Endodermal cell (in vitro differentiated cells): ENCODE results near the gene CLIP2. TPM values are rescaled to one million over a fixed set of nuclear protein-coding genes. Genes with fewer than 3 reads are reported as not detected.
"Not testable (repeated sequence)": the region's sequence is repeated elsewhere in the genome, so short reads cannot be mapped to it uniquely, and the experiment has no call there.

Experiments
- DNase-seq: peaks from one replicate; pipeline ENCODE4 v3.0.0-alpha.2; 2017
- H3K27ac ChIP-seq: 2 replicates; pipeline ENCODE4 v1.5.1; 2013; ENCODE audit warnings: mild to moderate bottlenecking, low read depth, low read length, moderate library complexity
- H3K27me3 ChIP-seq: 2 replicates; pipeline ENCODE4 v1.6.1; 2013; ENCODE audit warnings: mild to moderate bottlenecking, low read length, moderate library complexity; ENCODE audit not compliant: insufficient read depth, control insufficient read depth, poor library complexity, severe bottlenecking
- H3K36me3 ChIP-seq: 2 replicates; pipeline ENCODE4 v1.7.0; 2013; ENCODE audit warnings: mild to moderate bottlenecking, low read length, moderate library complexity; ENCODE audit not compliant: control insufficient read depth, insufficient read depth
- H3K4me1 ChIP-seq: one replicate; pipeline ENCODE4 v1.7.0; 2013; ENCODE audit warnings: low read length; ENCODE audit not compliant: control insufficient read depth, insufficient read depth
- H3K4me3 ChIP-seq: 2 replicates; pipeline ENCODE4 v1.5.1; 2013; ENCODE audit warnings: mild to moderate bottlenecking, low read length, moderate library complexity
- H3K9ac ChIP-seq: 2 replicates; pipeline ENCODE4 v1.6.1; 2013; ENCODE audit warnings: mild to moderate bottlenecking, low read length, moderate library complexity; ENCODE audit not compliant: poor library complexity, severe bottlenecking; ENCODE audit errors: extremely low read depth
- H3K9me3 ChIP-seq: 2 replicates; pipeline ENCODE4 v1.6.1; 2013; ENCODE audit warnings: mild to moderate bottlenecking, low read length, moderate library complexity; ENCODE audit not compliant: control insufficient read depth
- H3K27ac Mint-ChIP-seq: 2 replicates; pipeline ENCODE4 v1.8.0; 2020; ENCODE audit warnings: mixed read lengths
- H3K27me3 Mint-ChIP-seq: 2 replicates; pipeline ENCODE4 v1.8.0; 2021; ENCODE audit warnings: mild to moderate bottlenecking, mixed read lengths; ENCODE audit not compliant: insufficient read depth
- H3K36me3 Mint-ChIP-seq: 2 replicates; pipeline ENCODE4 v1.8.0; 2020; ENCODE audit warnings: low read depth, mixed read lengths
- H3K4me1 Mint-ChIP-seq: 2 replicates; pipeline ENCODE4 v1.8.0; 2020; ENCODE audit warnings: mixed read lengths
- H3K4me3 Mint-ChIP-seq: 2 replicates; pipeline ENCODE4 v1.8.0; 2020; ENCODE audit warnings: mild to moderate bottlenecking, moderate library complexity, mixed read lengths
- H3K9me3 Mint-ChIP-seq: 2 replicates; pipeline ENCODE4 v1.8.0; 2020; ENCODE audit warnings: mild to moderate bottlenecking, mixed read lengths
- WGBS, 2 experiments: methylation state at CpG; one replicate each; pipeline versions ENCODE4 v1.1.5 to v1.1.7; 2013; ENCODE audit warnings: missing lambda C conversion rate in 2 of 2, mixed read lengths in 1 of 2; ENCODE audit not compliant: insufficient coverage in 1 of 2, insufficient read length in 1 of 2; 5-methylcytosine and 5-hydroxymethylcytosine counted together
- total RNA-seq, 2 donors: library from RNA; stranded (reverse); fragmentation: NEBNext Ultra II Directional in 1 of 2; extraction: Animal tissue kit (Norgen Biotek cat#: 25700) in 1 of 2; gene quantifications; 2 replicates in 1 of 2; 3 replicates in 1 of 2; pipeline ENCODE4 v1.2.1, GENCODE V29; 2021
- TF ChIP-seq, protein P1 (sequence below): fragments of 200-600 bp; sonication (generic); conservative IDR thresholded peaks from 2 replicates; pipeline ENCODE4 v1.5.0; 2021; ENCODE audit warnings: antibody characterized with exemption, mild to moderate bottlenecking

The CLIP2 gene
- total RNA-seq, 2 donors from 2014 or later, result 44.3 to 57.2 TPM

DNA sequence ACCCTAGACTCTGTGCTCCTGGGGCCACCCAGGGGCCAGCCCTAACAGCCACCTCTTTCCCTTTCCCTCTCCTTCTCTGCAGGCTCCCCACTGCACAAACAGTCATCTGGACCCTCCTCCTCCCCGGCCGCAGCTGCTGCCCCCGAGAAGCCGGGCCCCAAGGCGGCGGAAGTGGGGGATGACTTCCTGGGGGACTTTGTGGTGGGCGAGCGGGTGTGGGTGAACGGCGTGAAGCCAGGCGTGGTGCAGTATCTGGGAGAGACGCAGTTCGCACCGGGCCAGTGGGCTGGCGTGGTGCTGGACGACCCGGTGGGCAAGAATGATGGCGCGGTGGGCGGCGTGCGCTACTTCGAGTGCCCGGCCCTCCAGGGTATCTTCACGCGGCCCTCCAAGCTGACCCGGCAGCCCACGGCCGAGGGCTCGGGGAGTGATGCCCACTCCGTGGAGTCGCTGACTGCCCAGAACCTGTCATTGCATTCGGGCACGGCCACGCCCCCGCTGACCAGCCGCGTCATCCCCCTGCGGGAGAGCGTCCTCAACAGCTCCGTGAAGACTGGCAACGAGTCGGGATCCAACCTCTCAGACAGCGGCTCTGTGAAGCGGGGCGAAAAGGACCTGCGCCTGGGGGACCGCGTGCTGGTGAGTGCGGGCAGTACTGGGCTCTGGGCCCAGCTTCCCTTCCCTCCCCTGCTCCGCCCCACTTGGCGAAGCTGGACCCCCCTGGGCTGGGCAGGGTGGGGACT, 49.3 kb downstream of the CLIP2 start:
- Histone ChIP-seq H3K27ac (no peak overlapping the region), H3K4me1 (no peaks in the 10 kb centered on the region), H3K27me3 (no peaks in the 10 kb centered on the region), H3K9me3 (no peaks in the 10 kb centered on the region), H3K36me3 (peaks cover 21% of the 10 kb centered on the region), H3K4me3 (no peak overlapping the region), H3K9ac (no peak overlapping the region)
- Mint-ChIP-seq H3K27me3 (no peaks in the 10 kb centered on the region), H3K36me3 (peaks cover 45% of the 10 kb centered on the region), H3K4me3 (no peak overlapping the region), H3K4me1 (no peaks in the 10 kb centered on the region), H3K27ac (no peak overlapping the region), H3K9me3 (no peaks in the 10 kb centered on the region)
- TF ChIP-seq, protein P1, sequence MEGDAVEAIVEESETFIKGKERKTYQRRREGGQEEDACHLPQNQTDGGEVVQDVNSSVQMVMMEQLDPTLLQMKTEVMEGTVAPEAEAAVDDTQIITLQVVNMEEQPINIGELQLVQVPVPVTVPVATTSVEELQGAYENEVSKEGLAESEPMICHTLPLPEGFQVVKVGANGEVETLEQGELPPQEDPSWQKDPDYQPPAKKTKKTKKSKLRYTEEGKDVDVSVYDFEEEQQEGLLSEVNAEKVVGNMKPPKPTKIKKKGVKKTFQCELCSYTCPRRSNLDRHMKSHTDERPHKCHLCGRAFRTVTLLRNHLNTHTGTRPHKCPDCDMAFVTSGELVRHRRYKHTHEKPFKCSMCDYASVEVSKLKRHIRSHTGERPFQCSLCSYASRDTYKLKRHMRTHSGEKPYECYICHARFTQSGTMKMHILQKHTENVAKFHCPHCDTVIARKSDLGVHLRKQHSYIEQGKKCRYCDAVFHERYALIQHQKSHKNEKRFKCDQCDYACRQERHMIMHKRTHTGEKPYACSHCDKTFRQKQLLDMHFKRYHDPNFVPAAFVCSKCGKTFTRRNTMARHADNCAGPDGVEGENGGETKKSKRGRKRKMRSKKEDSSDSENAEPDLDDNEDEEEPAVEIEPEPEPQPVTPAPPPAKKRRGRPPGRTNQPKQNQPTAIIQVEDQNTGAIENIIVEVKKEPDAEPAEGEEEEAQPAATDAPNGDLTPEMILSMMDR, result no peak
- 97% methylated on average over 48 to 52 of the region's 52 CpGs for WGBS, 2 experiments
- DNase-seq, result no peak

DNA sequence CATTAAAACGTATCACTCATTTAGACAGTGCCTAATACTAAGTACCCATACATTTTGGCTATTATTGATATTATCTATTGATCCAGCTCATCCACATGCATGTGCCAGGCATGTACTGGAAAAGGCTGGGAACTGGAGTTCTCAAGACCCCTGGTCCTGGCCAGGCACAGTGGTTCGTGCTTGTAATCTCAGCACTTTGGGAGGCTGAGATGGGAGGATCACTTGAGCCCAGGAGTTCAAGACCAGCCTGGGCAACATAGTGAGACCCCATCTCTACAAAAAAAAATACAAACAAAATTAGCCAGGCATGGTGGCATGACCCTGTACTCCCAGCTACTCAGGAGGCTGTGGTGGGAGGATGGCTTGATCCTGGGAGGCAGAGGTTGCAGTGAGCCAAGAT, 50.4 kb downstream of the CLIP2 start:
- peaks cover 41% of the 10 kb centered on the region for H3K36me3 Mint-ChIP-seq
- not testable (repeated sequence) for H3K4me1 Mint-ChIP-seq, H3K27me3 ChIP-seq, H3K4me3 ChIP-seq, H3K9me3 ChIP-seq, H3K4me3 Mint-ChIP-seq, H3K9me3 Mint-ChIP-seq, H3K27ac ChIP-seq, H3K9ac ChIP-seq, H3K4me1 ChIP-seq, DNase-seq, H3K27ac Mint-ChIP-seq, H3K27me3 Mint-ChIP-seq
- peaks cover 13% of the 10 kb centered on the region for H3K36me3 ChIP-seq
- WGBS, 2 experiments, result 92 to 100% methylated on average over 1 to 2 of the region's 2 CpGs

DNA sequence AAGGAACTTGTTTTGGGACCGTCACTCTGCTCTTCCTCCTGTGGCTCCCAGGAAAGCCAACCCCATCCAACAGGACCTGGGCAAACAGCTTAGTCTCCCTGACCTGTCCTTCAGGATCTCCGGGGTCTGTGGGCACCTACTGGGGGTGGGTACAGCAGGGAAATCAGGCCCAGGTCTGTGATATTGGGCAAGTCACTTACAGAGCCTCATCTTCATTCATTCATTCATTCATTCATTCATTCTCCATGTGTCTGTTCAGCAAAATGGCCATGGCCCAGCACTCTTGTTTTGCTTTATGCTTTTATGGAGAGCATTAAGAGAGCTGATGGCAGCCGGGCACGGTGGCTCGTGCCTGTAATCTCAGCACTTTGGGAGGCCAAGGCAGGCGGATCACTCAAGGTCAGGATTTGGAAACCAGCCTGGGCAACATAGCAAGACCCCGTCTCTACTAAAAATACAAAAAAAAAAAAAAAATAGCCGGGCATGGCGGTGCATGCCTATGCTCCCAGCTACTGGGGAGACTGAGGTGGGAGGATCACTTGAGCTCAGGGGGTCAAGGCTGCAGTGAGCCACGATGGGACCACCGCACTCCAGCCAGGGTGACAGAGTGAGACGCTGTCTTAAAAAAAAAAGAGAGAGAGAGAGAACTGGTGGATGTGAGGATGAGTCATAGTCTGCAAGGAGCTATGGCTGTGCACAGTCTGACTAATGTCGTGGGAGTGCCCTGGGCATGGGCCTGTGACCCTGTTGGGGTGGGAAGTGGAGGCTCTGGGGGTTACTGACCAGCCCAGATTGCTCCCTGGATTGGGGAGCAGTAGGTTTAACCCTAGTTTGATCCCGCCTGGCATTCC, 54.3 kb downstream of the CLIP2 start:
- DNase-seq, result no peak
- Histone ChIP-seq H3K27ac (no peak overlapping the region), H3K27me3 (no peaks in the 10 kb centered on the region), H3K4me3 (no peak overlapping the region), H3K9ac (no peak overlapping the region), H3K36me3 (peaks cover 25% of the 10 kb centered on the region), H3K4me1 (no peaks in the 10 kb centered on the region), H3K9me3 (no peaks in the 10 kb centered on the region)
- H3K27ac Mint-ChIP-seq, result no peak overlapping the region
- H3K4me1 Mint-ChIP-seq, result no peaks in the 10 kb centered on the region
- TF ChIP-seq, protein P1, result no peak
- peaks cover 57% of the 10 kb centered on the region for H3K36me3 Mint-ChIP-seq
- 87 to 88% methylated on average over 11 to 14 of the region's 14 CpGs for WGBS, 2 experiments
- H3K4me3 Mint-ChIP-seq, result no peak overlapping the region
- no peaks in the 10 kb centered on the region for H3K27me3 Mint-ChIP-seq
- no peaks in the 10 kb centered on the region for H3K9me3 Mint-ChIP-seq
